Liver (tissue), 9 donors: ENCODE measurements around the gene PLIN3. TPM values are rescaled to one million over a fixed set of nuclear protein-coding genes. Genes with fewer than 3 reads are reported as not detected.
"Not testable (repeated sequence)": the region's sequence is repeated elsewhere in the genome, so short reads cannot be mapped to it uniquely, and the experiment has no call there.

Source experiments
- DNase-seq: peaks from one replicate; pipeline ENCODE4 v3.0.0-alpha.2; 2017; ENCODE audit warnings: low spot score
- H3K27ac ChIP-seq, 2 donors: one replicate each; pipeline ENCODE4 v1.7.0; 2013; ENCODE audit warnings: inconsistent platforms in 2 of 2, low read length in 2 of 2, control low read depth in 1 of 2, low read depth in 1 of 2, mild to moderate bottlenecking in 1 of 2
- H3K27me3 ChIP-seq, 4 donors: one replicate each; pipeline versions ENCODE4 v1.6.1 to v1.7.0; 2013; ENCODE audit warnings: low read length in 3 of 4, inconsistent platforms in 1 of 4, mild to moderate bottlenecking in 1 of 4, moderate library complexity in 1 of 4; ENCODE audit not compliant: control insufficient read depth in 4 of 4, insufficient read depth in 4 of 4
- H3K36me3 ChIP-seq, 4 donors: one replicate each; pipeline versions ENCODE4 v1.6.1 to v1.7.0; 2013; ENCODE audit warnings: low read length in 3 of 4, mild to moderate bottlenecking in 3 of 4, low read depth in 1 of 4, moderate library complexity in 1 of 4; ENCODE audit not compliant: control insufficient read depth in 4 of 4, insufficient read depth in 3 of 4
- H3K4me1 ChIP-seq, 4 donors: one replicate each; pipeline versions ENCODE4 v1.6.1 to v1.7.0; 2013; ENCODE audit warnings: low read length in 3 of 4, mild to moderate bottlenecking in 3 of 4, moderate library complexity in 1 of 4; ENCODE audit not compliant: control insufficient read depth in 4 of 4, insufficient read depth in 4 of 4
- H3K4me3 ChIP-seq, 3 donors: one replicate each; pipeline versions ENCODE4 v1.6.1 to v1.7.0; 2013; ENCODE audit warnings: low read length in 3 of 3, control low read depth in 1 of 3, low read depth in 1 of 3, mild to moderate bottlenecking in 1 of 3
- H3K9ac ChIP-seq, 2 donors: one replicate each; pipeline ENCODE4 v1.7.0; 2013; ENCODE audit warnings: low read length in 2 of 2, mild to moderate bottlenecking in 2 of 2, moderate library complexity in 2 of 2, control low read depth in 1 of 2, low read depth in 1 of 2
- H3K9me3 ChIP-seq, 4 donors: one replicate each; pipeline versions ENCODE4 v1.6.1 to v1.7.0; 2013; ENCODE audit warnings: low read length in 3 of 4; ENCODE audit not compliant: control insufficient read depth in 4 of 4
- EGR1 ChIP-seq, 2 donors: IDR thresholded peaks; 2 replicates each; pipeline ENCODE4 v1.6.1; 2016 to 2018; ENCODE audit warnings: antibody characterized with exemption in 2 of 2, low read depth in 2 of 2
- FOXA1 ChIP-seq: IDR thresholded peaks from 2 replicates; pipeline ENCODE4 v1.6.1; 2016; ENCODE audit warnings: antibody characterized with exemption
- FOXA2 ChIP-seq: IDR thresholded peaks from 2 replicates; pipeline ENCODE4 v1.6.1; 2016; ENCODE audit warnings: antibody characterized with exemption
- GABPA ChIP-seq, 2 donors: IDR thresholded peaks in 1 of 2; conservative IDR thresholded peaks in 1 of 2; 2 replicates each; pipeline ENCODE4 v1.6.1; 2016; ENCODE audit warnings: antibody characterized with exemption in 2 of 2, mild to moderate bottlenecking in 1 of 2, moderate library complexity in 1 of 2
- HNF4A ChIP-seq, 2 donors: conservative IDR thresholded peaks; 2 replicates each; pipeline ENCODE4 v1.6.1; 2016; ENCODE audit warnings: antibody characterized with exemption in 2 of 2, mild to moderate bottlenecking in 2 of 2
- HNF4G ChIP-seq: IDR thresholded peaks from 2 replicates; pipeline ENCODE4 v1.6.1; 2016; ENCODE audit warnings: antibody characterized with exemption
- JUND ChIP-seq, 2 donors: IDR thresholded peaks; 2 replicates each; pipeline ENCODE4 v1.6.1; 2016; ENCODE audit warnings: antibody characterized with exemption in 2 of 2
- RAD21 ChIP-seq, 2 donors: IDR thresholded peaks; 2 replicates each; pipeline ENCODE4 v1.6.1; 2016; ENCODE audit warnings: antibody characterized with exemption in 2 of 2, mild to moderate bottlenecking in 2 of 2
- RXRA ChIP-seq, 2 donors: IDR thresholded peaks; 2 replicates each; pipeline ENCODE4 v1.6.1; 2017 to 2018; ENCODE audit warnings: antibody characterized with exemption in 2 of 2, mild to moderate bottlenecking in 1 of 2
- SP1 ChIP-seq: IDR thresholded peaks from 2 replicates; pipeline ENCODE4 v1.6.1; 2018; ENCODE audit warnings: antibody characterized with exemption, mild to moderate bottlenecking
- TAF1 ChIP-seq: conservative IDR thresholded peaks from 2 replicates; pipeline ENCODE4 v1.6.1; 2016; ENCODE audit warnings: antibody characterized with exemption, mild to moderate bottlenecking
- YY1 ChIP-seq: IDR thresholded peaks from 2 replicates; pipeline ENCODE4 v1.6.1; 2016; ENCODE audit warnings: antibody characterized with exemption, mild to moderate bottlenecking
- WGBS: extraction: QIAGEN DNeasy Blood & Tissue Kit; methylation state at CpG from one replicate; pipeline ENCODE4 v1.1.7; 2013; 5-methylcytosine and 5-hydroxymethylcytosine counted together
- polyA plus RNA-seq, 2 donors: library from polyadenylated mRNA; stranded (reverse) in 1 of 2; unstranded in 1 of 2; fragments of 200-250 nt in 1 of 2; fragments of >200 nt in 1 of 2; fragmentation: Nextera tagmentation in 1 of 2; extraction: Ambion mirVana in 1 of 2; gene quantifications; one replicate each; pipeline versions ENCODE4 v1.2.1 to v1.2.3, GENCODE V29; 2013 to 2015
- total RNA-seq, 2 donors: library from RNA; depleted of rRNA; stranded (reverse); fragments of >200 nt; gene quantifications; one replicate each; pipeline ENCODE4 v1.2.3, GENCODE V29; 2014
- TF ChIP-seq, protein P1 (sequence below): IDR thresholded peaks from 2 replicates; pipeline ENCODE4 v1.6.1; 2016; ENCODE audit warnings: antibody characterized with exemption, mild to moderate bottlenecking
- TF ChIP-seq, protein P2 (sequence below): fragments of 150-350 bp; IDR thresholded peaks from 2 replicates; pipeline ENCODE4 v1.5.1; 2017; ENCODE audit warnings: improper control_type of control experiment, low read depth, low read length; ENCODE audit not compliant: missing input control
- TF ChIP-seq, protein P3 (sequence below): IDR thresholded peaks from 2 replicates; pipeline ENCODE4 v1.6.1; 2016; ENCODE audit warnings: antibody characterized with exemption
- donor health status: healthy.
- donor health status: healthy.
- donor health status: healthy.
- donor health status: healthy.
- donor health status: healthy.

PLIN3 gene
- total and polyA plus RNA-seq, 4 donors: 16.9 to 30.2 (median 20.7) TPM

DNA sequence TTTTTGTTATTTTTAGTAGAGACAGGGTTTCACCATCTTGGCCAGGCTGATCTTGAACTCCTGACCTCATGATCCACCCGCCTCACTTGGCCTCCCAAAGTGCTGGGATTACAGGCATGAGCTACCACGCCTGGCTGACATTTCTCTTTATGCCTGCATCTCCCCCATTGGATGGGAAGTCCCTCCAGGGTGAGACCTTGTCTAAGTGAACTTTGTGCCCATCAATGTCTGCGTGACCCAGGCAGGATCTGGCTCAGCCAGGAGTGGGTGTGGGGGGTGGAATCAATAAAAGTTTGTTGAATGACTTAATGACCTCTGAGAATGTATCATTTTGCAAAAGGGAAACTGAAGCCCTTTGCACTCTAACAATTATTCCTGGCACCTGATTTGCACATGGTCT lies 37.0 kb upstream of the PLIN3 start:
- no peak for DNase-seq
- TF ChIP-seq FOXA1: no peak
- TF ChIP-seq TAF1: no peak
- peak in 1 of 2 donors; percentile 47 for TF ChIP-seq RXRA (IDR thresholded peaks at IDR 0.05)
- peak; percentile 29 to 56 for TF ChIP-seq HNF4A (conservative IDR thresholded peaks at IDR 0.05)
- TF ChIP-seq, protein P1, sequence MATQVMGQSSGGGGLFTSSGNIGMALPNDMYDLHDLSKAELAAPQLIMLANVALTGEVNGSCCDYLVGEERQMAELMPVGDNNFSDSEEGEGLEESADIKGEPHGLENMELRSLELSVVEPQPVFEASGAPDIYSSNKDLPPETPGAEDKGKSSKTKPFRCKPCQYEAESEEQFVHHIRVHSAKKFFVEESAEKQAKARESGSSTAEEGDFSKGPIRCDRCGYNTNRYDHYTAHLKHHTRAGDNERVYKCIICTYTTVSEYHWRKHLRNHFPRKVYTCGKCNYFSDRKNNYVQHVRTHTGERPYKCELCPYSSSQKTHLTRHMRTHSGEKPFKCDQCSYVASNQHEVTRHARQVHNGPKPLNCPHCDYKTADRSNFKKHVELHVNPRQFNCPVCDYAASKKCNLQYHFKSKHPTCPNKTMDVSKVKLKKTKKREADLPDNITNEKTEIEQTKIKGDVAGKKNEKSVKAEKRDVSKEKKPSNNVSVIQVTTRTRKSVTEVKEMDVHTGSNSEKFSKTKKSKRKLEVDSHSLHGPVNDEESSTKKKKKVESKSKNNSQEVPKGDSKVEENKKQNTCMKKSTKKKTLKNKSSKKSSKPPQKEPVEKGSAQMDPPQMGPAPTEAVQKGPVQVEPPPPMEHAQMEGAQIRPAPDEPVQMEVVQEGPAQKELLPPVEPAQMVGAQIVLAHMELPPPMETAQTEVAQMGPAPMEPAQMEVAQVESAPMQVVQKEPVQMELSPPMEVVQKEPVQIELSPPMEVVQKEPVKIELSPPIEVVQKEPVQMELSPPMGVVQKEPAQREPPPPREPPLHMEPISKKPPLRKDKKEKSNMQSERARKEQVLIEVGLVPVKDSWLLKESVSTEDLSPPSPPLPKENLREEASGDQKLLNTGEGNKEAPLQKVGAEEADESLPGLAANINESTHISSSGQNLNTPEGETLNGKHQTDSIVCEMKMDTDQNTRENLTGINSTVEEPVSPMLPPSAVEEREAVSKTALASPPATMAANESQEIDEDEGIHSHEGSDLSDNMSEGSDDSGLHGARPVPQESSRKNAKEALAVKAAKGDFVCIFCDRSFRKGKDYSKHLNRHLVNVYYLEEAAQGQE: no peak
- no peak for TF ChIP-seq FOXA2
- Histone ChIP-seq H3K4me3 (no peak overlapping the region), H3K9ac (no peak overlapping the region), H3K27ac (no peak overlapping the region), H3K4me1 (peaks cover 3 to 7% (median 4%) of the 10 kb centered on the region in 4 donors), H3K9me3 (no peaks in the 10 kb centered on the region), H3K27me3 (no peaks in the 10 kb centered on the region), H3K36me3 (no peaks in the 10 kb centered on the region)
- 33% methylated on average over 3 of the region's 3 CpGs for WGBS

DNA sequence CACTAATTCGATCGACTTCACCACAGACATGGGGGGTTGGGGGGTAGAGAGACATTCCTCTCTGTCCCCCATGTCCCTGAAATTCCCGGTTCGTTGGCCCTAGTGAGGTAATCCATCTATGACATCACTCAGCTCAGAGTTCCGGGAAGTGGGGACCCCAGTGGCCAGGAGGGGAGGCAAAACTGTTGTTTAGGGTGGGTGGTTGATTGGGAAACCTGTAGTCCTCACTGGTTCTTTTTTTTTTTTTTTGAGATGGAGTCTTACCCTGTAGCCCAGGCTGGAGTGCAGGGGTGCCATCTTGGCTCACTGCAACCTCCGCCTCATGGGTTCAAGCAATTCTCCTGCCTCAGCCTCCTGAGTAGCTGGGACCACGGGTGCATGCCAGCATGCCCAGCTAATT lies 35.3 kb upstream of the PLIN3 start, which contains the start of gene ARRDC5:
TSS of gene ARRDC5 (minus strand) at position 101 of the 400 bp plus-strand sequence. CDS start at position 30, 71 bp downstream.
- no peak within 1 kb of the TSS for H3K27ac ChIP-seq

DNA sequence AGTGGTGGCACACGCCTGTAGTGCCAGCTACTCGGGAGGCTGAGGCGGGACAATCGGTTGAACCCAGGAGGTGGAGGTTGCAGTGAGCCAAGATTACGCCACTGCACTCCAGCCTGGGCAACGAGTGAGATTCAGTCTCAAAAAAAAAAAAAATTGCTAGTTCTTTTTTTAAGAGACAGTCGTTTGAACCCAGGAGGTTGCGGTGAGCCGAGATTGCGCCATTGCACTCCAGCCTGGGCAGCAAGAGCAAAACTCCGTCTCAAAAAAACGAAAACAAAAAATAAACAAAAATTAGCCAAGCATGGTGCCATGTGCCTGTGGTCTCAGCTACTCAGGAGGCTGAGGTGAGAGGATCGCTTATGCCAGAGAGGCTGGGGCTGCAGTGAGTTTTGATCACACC lies 33.4 kb upstream of the PLIN3 start:
- not testable (repeated sequence) for H3K9me3 ChIP-seq, H3K9ac ChIP-seq, DNase-seq, H3K4me1 ChIP-seq, H3K4me3 ChIP-seq, H3K27me3 ChIP-seq, H3K36me3 ChIP-seq, H3K27ac ChIP-seq
- 71% methylated on average over 13 of the region's 13 CpGs for WGBS

More for the DNA sequence above, 35.3 kb upstream of the PLIN3 start, which contains the start of gene ARRDC5:
- no peaks in the 10 kb centered on the region for H3K9me3 ChIP-seq
- TF ChIP-seq FOXA2 (no peak), RAD21 (IDR thresholded peaks at IDR 0.05) (no peak), TAF1 (no peak), JUND (IDR thresholded peaks at IDR 0.05) (no peak), SP1 (no peak), HNF4G (no peak), YY1 (no peak), EGR1 (IDR thresholded peaks at IDR 0.05; ENCODE audit: low read depth in 2 of 2) (no peak), RXRA (IDR thresholded peaks at IDR 0.05) (no peak), HNF4A (conservative IDR thresholded peaks at IDR 0.05) (no peak), GABPA (IDR thresholded peaks at IDR 0.05 in 1 of 2, conservative IDR thresholded peaks at IDR 0.05 in 1 of 2) (no peak)
- TF ChIP-seq, protein P2, sequence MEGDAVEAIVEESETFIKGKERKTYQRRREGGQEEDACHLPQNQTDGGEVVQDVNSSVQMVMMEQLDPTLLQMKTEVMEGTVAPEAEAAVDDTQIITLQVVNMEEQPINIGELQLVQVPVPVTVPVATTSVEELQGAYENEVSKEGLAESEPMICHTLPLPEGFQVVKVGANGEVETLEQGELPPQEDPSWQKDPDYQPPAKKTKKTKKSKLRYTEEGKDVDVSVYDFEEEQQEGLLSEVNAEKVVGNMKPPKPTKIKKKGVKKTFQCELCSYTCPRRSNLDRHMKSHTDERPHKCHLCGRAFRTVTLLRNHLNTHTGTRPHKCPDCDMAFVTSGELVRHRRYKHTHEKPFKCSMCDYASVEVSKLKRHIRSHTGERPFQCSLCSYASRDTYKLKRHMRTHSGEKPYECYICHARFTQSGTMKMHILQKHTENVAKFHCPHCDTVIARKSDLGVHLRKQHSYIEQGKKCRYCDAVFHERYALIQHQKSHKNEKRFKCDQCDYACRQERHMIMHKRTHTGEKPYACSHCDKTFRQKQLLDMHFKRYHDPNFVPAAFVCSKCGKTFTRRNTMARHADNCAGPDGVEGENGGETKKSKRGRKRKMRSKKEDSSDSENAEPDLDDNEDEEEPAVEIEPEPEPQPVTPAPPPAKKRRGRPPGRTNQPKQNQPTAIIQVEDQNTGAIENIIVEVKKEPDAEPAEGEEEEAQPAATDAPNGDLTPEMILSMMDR: no peak
- TF ChIP-seq, protein P1: no peak
- TF ChIP-seq, protein P3, sequence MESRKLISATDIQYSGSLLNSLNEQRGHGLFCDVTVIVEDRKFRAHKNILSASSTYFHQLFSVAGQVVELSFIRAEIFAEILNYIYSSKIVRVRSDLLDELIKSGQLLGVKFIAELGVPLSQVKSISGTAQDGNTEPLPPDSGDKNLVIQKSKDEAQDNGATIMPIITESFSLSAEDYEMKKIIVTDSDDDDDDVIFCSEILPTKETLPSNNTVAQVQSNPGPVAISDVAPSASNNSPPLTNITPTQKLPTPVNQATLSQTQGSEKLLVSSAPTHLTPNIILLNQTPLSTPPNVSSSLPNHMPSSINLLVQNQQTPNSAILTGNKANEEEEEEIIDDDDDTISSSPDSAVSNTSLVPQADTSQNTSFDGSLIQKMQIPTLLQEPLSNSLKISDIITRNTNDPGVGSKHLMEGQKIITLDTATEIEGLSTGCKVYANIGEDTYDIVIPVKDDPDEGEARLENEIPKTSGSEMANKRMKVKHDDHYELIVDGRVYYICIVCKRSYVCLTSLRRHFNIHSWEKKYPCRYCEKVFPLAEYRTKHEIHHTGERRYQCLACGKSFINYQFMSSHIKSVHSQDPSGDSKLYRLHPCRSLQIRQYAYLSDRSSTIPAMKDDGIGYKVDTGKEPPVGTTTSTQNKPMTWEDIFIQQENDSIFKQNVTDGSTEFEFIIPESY: no peak
- WGBS: 79% methylated on average over 7 of the region's 7 CpGs
- H3K4me3 ChIP-seq: no peak within 1 kb of the TSS
- H3K4me1 ChIP-seq: peaks cover 0 to 4% (median 0%) of the 10 kb centered on the region in 4 donors
- H3K27me3 ChIP-seq: no peaks in the 10 kb centered on the region
- no peaks in the 10 kb centered on the region for H3K36me3 ChIP-seq
- H3K9ac ChIP-seq: no peak within 1 kb of the TSS
- DNase-seq: no peak
